ENCODE measurements around the gene STOX2.

Gene STOX2

GRCh38 chr4:183873409-183874185 lies 31.5 kb upstream of the STOX2 start:
- TF ChIP-seq, protein P1, sequence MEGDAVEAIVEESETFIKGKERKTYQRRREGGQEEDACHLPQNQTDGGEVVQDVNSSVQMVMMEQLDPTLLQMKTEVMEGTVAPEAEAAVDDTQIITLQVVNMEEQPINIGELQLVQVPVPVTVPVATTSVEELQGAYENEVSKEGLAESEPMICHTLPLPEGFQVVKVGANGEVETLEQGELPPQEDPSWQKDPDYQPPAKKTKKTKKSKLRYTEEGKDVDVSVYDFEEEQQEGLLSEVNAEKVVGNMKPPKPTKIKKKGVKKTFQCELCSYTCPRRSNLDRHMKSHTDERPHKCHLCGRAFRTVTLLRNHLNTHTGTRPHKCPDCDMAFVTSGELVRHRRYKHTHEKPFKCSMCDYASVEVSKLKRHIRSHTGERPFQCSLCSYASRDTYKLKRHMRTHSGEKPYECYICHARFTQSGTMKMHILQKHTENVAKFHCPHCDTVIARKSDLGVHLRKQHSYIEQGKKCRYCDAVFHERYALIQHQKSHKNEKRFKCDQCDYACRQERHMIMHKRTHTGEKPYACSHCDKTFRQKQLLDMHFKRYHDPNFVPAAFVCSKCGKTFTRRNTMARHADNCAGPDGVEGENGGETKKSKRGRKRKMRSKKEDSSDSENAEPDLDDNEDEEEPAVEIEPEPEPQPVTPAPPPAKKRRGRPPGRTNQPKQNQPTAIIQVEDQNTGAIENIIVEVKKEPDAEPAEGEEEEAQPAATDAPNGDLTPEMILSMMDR (conservative IDR thresholded peaks at IDR 0.05; ENCODE audit: control insufficient read depth, insufficient read depth, low read depth, low read length): no peak
- no peak overlapping the region for H3K4me3 ChIP-seq (ENCODE audit: control insufficient read depth, low read depth, low read length)
- no peak for DNase-seq (ENCODE audit: low read depth)

DNA sequence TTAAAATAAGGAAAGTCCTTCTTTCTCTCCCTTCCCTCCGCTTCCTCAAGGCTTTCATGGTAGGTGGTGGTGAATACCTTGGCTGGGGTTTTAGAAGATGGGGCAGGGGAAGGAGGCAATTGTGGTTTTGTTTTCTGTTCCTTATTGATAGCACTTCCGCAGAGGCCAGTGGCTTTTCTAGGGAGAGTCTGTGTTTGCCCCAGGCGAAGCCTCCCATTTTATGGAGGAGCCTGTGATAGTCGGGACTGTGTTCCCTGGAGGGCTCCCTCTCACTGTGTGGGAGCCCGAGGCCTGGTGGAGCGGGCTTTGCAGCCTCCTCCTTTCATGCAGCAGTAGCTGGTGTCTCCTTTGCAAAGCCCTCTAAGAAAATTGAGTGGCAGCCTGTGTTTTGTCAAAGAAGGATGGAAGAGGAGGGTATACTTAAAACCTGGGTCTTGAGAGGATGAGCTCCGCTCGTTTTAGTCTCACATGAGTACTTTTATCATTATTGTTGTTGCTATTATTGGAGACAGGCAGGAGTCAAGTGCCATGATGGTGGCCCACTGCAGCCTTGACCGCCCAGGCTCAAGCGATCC lies 29.8 kb upstream of the STOX2 start:
- DNase-seq (ENCODE audit: low read depth): no peak
- no peak overlapping the region for H3K4me3 ChIP-seq (ENCODE audit: control insufficient read depth, low read depth, low read length)
- TF ChIP-seq, protein P1 (conservative IDR thresholded peaks at IDR 0.05; ENCODE audit: control insufficient read depth, insufficient read depth, low read depth, low read length): no peak

DNA sequence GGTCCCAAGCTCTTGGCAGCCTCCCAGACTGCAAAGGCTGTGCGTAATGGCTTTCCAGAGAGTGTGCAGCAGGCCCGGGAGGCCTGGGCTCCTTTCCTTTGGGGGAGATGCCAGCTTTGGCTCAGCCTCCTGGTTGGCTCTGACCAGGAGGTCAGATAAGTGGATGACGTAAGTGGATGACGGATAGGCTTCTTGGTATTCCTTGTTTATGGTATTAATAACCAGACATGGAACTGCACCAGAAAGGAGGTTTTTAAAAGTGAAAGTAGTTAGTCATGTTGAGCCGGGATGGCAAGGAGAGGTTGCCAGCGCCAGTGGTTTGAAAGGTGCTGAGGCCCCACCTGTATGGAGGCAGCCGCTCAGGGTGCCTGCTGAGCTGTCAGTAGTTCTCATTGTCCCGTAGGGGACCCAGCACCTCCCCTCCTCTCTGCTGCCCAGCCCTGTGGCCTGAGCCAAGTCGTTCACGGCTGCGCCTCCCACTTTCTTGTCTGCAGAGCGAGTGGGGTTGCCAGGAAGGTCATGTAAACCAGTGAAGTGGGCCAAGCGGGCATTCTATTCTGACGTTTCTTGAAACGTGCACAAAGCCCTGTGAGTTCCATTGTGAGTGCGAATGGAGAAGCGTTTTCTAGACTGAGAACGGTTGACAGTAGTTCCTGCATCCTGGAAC lies 28.7 kb upstream of the STOX2 start:
- peak; percentile 87 for DNase-seq (ENCODE audit: low read depth)
- H3K4me3 ChIP-seq (ENCODE audit: control insufficient read depth, low read depth, low read length): peak overlapping the region; percentile 39
- TF ChIP-seq, protein P1 (conservative IDR thresholded peaks at IDR 0.05; ENCODE audit: control insufficient read depth, insufficient read depth, low read depth, low read length): no peak

DNA sequence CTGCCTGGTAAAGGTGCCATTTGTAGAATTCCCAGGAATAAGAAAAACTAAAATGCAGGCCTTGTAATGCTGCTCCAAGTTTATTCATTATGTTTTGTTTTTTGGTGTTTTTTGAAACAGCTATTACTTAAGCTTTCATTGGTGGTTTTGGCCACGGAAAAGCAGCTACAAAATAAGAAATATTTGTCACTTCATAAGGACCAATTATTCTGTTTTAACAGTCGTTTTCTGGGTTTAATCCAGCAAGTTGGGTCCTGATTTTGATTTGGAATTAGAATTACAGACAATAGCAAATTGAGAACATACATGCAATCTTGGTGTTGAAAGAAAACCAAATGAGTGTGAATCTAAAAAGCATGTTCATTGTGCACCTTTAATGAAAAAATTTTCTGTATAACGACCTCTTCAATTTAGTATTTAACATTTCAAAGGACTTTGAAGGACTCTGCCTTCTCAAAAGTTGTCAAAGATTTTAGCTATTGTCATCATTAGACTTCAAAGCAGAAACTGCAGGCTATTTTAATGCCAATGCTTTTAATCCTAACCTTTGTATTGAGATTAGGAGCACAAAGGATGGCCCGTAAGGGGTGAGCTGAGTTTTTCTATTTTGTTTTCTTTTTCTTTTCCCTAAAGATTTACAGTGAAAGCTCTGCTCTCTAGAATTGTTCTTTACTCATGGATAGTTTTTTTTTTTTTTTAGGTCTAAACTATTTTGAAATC lies 26.7 kb upstream of the STOX2 start:
- TF ChIP-seq, protein P1 (conservative IDR thresholded peaks at IDR 0.05; ENCODE audit: control insufficient read depth, insufficient read depth, low read depth, low read length): no peak
- DNase-seq (ENCODE audit: low read depth): no peak
- no peak overlapping the region for H3K4me3 ChIP-seq (ENCODE audit: control insufficient read depth, low read depth, low read length)

DNA sequence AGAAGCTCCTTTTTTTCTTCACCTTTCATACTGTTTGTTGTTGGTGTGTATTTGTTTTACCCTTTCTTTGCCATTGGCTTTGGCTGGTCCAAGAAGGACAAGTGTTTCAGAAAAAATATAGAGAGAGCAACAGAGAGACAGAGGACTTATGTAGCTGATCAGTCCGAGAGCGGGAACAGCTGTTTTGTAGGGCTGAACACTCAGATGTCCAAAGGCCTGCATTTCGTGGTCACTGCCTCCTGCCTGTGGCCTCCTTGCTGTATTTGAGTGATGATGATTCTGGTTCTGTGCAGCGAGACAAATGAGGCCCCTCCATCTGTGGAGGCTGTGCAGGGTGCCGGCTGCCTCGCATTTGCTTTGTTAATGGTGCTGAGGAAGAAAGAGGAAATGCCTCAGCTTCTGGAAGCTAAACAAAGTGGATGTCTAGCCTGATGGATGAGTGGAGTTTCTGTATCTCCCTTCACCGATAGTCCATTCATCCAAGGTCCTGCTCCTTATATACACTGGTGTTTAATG lies 19.8 kb upstream of the STOX2 start:
- TF ChIP-seq, protein P1 (conservative IDR thresholded peaks at IDR 0.05; ENCODE audit: control insufficient read depth, insufficient read depth, low read depth, low read length): no peak
- H3K4me3 ChIP-seq (ENCODE audit: control insufficient read depth, low read depth, low read length): no peak overlapping the region
- DNase-seq (ENCODE audit: low read depth): no peak

GRCh38 chr4:183887351-183887750 lies 17.8 kb upstream of the STOX2 start:
- H3K4me3 ChIP-seq (ENCODE audit: control insufficient read depth, low read depth, low read length): no peak overlapping the region
- TF ChIP-seq, protein P1 (conservative IDR thresholded peaks at IDR 0.05; ENCODE audit: control insufficient read depth, insufficient read depth, low read depth, low read length): no peak
- no peak for DNase-seq (ENCODE audit: low read depth)
